HG03095 (cell line): ENCODE data around the gene HOXC9.

Experiments used
- ATAC-seq: cut with Tn5 transposase; IDR thresholded peaks from one replicate; pipeline ENCODE4 v1.9.1; 2021; ENCODE audit warnings: moderate library complexity; ENCODE audit not compliant: unreplicated experiment

Gene HOXC9

GRCh38 chr12:54000116-54001114, at the start of gene HOXC9:
TSS of gene HOXC9 (plus strand) at chr12:54000161. CDS start at chr12:54000189, 28 bp downstream.
- ATAC-seq, result no peak

- ATAC-seq, result no peak
Measured at GRCh38 chr12:53950437-53950773, 49.6 kb upstream of the HOXC9 start.

- ATAC-seq, result no peak
Measured at GRCh38 chr12:53950789-53951576, 49.0 kb upstream of the HOXC9 start.

- no peak for ATAC-seq
Measured at GRCh38 chr12:53951577-53952334, 48.2 kb upstream of the HOXC9 start.

GRCh38 chr12:53952335-53952694, 47.6 kb upstream of the HOXC9 start:
- ATAC-seq, result no peak

- no peak for ATAC-seq
Measured at GRCh38 chr12:53952871-53953734, 46.9 kb upstream of the HOXC9 start.

- no peak for ATAC-seq
Measured at GRCh38 chr12:53953831-53954693, 45.9 kb upstream of the HOXC9 start.

- no peak for ATAC-seq
Measured at GRCh38 chr12:53954694-53955035, 45.3 kb upstream of the HOXC9 start, which contains the start of gene HOXC12. TSS of gene HOXC12 (plus strand) at chr12:53954903. CDS start at chr12:53954930, 27 bp downstream.

GRCh38 chr12:53955036-53955775, 44.8 kb upstream of the HOXC9 start:
- no peak for ATAC-seq

GRCh38 chr12:53955776-53956250, 44.1 kb upstream of the HOXC9 start:
- ATAC-seq, result no peak

- no peak for ATAC-seq
Measured at GRCh38 chr12:53956251-53956887, 43.6 kb upstream of the HOXC9 start.

GRCh38 chr12:53956914-53957536, 42.9 kb upstream of the HOXC9 start:
- ATAC-seq, result no peak

- no peak for ATAC-seq
Measured at GRCh38 chr12:53958128-53958527, 41.8 kb upstream of the HOXC9 start.

GRCh38 chr12:53959314-53959713, 40.6 kb upstream of the HOXC9 start:
- ATAC-seq, result no peak

- no peak for ATAC-seq
Measured at GRCh38 chr12:53960187-53961024, 39.6 kb upstream of the HOXC9 start.

GRCh38 chr12:53961025-53961761, 38.8 kb upstream of the HOXC9 start:
- ATAC-seq, result no peak
